OCI-LY3 (cell line): ENCODE data around the gene RBBP6.

Source experiments
- CTCF ChIP-seq: fragments of 200-600, 300-600 bp; sonication (generic); IDR thresholded peaks from 2 replicates; pipeline ENCODE4 v1.5.1; 2014; ENCODE audit warnings: antibody characterized with exemption, low read length, low read depth
- EZH2phosphoT487 ChIP-seq: fragments of 200-600 bp; shearing (Covaris generic); IDR thresholded peaks from 2 replicates; pipeline ENCODE4 v1.6.1; 2018; ENCODE audit warnings: antibody characterized with exemption, mixed run types, low read depth

- TF ChIP-seq CTCF (no peak), EZH2phosphoT487 (no peak)
These were observed 70.5 kb downstream of the RBBP6 start for GRCh38 chr16:24609740-24610415.
